ENCODE results near the gene RNF166.
"Not testable (repeated sequence)": the region's sequence is repeated elsewhere in the genome, so short reads cannot be mapped to it uniquely, and the experiment has no call there.

RNF166 gene

DNA sequence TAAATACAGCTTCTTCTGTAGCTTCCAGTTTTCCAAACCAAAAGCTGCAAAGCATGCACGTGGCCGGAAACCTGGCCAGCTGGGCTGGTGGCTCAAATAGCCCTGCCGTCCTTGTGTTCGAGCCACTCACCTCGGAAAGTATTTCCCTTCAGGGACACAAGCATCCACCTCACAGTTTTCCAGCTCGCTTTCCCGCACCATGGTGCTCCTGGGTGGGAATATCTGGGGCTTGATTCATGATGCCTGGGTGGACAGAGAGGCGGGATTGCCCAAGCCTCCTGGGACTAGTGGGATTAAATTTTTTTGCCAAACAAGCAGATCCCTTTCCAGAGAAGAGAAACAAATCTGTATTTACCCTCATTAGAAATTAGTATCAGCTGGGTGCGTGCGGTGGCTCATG, 36.2 kb downstream of the RNF166 start:
- DNase-seq, result no peak

GRCh38 chr16:88669493-88669892, 36.7 kb downstream of the RNF166 start:
- not testable (repeated sequence) for DNase-seq

DNA sequence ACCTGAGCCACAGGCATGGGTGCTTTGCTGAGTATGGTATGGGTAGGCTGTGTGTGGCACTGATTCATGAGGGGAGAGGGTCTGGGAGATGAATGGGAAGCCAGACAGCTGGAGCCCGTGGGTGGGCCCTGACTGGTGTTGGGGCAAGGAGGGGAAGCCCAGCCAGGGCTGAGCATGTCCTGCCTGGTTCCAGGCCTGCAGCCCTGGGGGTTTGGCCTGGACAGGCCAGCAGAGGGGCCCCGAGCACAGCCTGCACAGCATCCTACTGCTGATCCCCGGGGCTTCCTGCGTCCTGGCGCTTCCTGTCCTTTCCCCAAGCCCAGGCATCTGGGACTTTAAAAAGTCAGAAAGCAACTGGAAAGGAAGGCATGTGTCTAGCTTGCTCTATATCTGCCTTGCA, 38.7 kb downstream of the RNF166 start:
- DNase-seq, result no peak

DNA sequence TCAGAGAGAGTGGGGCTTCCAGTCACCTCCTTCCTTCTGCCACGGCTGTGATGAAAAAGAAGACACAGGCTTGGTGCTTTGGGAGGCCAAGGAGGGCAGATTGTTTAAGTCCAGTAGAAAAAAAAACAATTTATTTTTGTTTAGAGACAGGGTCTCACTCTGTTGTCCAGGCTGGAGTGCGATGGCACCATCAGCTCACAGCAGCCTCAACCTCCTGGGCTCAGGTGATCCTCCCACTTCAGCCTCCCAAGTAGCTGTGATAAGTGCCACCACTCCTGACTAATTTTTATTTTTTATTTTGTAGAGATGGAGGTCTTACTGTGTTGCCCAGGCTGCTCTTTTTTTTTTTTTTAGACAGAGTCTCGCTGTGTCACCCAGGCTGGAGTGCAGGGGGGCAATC, 40.6 kb downstream of the RNF166 start:
- DNase-seq, result no peak

- no peak for DNase-seq
Observed at GRCh38 chr16:88665148-88665547, 41.1 kb downstream of the RNF166 start.

DNA sequence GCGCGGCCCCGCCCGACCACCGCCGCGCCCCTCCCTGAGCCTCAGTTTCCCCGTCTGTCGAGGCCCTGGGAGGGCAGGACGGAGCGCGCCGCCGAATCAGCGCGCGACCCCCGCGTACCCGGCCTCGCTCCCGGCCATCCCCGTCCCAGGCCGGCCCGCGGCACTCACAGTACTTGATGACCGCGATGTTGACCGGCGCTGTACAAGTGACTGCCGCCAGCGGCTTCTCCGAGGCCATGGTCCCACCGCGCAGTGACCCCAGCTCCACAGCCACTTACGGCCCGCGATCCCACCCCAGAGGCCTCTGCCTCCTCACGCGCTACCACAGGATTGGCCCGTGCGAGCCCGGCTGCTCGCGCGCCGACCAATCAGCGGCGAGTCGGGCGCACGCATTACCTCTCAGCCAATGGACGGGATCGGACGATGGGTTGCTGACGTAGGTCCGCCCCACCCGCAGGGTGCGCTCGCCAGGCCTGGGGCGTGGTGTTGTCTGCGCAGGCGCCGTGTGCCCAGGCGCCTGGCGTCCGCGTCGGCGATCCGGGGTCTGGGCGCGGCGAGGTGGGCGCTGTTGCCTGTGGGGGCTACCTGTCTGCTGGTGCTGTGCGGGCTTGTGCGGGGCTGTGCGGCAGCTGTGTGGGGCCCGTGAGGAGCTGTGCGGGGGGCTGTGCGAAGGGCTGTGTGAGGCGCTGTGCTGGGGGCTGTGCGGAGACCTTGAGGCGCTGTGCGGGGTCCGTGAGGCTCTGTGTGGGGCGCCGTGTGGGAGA, 43.2 kb downstream of the RNF166 start, which contains the start of gene MVD:
TSS of gene MVD (minus strand) at position 249 of the 764 bp plus-strand sequence. CDS start at position 238, 11 bp downstream.
- peak; percentile 99 for DNase-seq

DNA sequence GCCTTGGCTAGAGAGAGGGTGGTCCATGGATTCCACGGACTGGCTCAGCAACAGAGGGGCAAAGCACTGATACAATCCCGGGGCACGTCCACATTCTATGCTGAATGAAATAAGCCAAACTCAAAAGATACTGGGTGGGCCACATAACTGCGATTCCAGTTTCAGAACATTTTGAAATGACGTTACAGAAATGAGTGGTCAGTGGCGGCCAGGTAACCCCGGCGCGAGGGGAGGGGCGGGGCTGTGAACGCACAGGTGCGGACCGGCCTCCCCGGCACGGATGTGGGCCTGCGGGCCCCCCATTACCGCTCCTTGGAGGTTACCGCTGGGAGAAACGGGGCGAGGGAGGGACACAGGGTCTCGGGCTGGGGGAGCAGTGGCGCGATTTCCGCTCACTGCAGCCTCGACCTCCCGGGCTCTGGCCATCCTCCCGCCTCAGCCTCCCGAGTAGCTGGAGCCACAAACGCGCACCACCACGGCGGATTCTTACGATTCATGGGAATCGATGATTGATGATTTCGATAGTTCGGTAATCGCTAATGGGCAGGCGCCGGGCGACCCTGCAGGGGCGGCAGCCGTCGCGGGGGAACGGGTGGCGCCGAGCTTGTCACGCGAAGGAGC, 43.9 kb downstream of the RNF166 start:
- DNase-seq, result no peak

DNA sequence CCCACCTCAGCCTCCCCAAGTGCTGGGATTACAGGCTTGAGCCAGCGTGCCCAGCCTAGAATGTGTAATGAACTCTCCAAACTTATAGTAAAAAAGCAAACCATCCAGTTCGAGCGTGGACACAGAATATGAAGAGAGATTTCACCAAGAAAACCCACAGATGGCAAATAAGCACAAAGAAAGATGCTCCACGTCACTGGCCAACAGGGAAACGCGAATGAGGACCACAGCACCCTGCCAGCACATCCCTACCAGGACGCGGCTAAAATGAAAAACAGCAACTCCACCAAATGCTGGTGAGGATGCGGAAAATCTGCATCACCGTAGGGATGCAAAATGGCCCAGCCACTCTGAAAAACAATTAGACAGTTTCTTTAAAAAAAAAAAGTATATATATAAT, 44.7 kb downstream of the RNF166 start:
- no peak for DNase-seq

DNA sequence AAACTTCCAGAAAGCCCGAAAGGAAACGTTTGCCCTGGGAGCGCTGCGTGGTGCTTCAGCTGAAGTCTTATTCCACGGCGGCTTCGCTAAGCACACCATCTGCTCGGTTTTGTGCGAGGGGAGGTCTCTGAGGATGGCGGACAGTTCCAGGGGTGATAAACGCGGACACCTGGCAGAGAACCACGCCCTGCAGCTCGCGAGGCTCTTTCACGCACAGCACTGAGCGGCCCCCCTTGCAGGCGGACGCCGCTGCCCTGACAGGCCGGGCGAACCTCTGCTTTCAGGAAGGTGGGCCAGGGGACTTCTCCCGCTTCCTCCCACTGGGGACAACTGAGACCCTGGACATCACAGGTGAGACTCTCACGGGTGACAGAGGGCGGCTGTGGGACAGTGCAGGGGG, 47.0 kb downstream of the RNF166 start:
- no peak for DNase-seq

DNA sequence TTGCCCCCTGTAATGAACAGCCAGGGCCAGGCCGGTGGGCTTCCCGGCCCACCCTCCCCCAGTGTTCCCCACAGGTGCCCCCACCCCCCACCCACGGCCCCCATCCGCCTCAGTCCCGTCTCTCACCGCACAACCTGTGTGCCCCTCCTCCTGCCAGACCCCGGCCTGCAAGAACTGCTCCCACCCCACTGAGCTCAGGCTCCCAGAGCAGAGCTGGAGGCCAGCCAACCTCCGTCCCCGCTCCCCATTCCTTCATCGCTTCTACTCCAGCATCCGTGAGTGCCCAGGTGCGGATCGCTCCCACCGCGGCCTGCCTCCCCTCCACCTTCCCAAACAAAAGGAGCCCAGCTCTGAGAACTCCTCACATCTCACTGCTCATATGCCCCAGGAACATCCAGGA, 47.5 kb downstream of the RNF166 start:
- DNase-seq, result no peak

DNA sequence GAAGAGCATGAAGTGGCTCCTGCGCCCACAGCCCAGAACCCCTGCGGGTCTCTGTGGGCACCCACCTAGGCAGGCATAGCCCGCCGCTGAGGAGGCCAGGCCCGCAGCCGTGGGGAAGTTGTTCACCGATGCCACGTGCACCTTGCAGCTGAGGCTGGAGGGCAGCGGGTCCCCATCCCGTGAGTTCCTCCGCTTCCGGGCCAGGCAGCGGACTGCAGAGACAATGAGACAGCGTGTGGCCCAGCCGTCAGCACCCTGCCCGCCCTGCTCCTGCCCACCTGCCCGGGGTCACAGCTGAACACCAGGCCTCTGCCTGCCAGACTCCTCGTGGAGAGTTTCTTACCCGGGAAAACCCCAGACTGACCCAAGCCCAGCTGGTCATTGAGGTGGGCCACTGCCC, 48.8 kb downstream of the RNF166 start:
- DNase-seq, result no peak

GRCh38 chr16:88656291-88656980, 49.8 kb downstream of the RNF166 start:
- DNase-seq, result no peak

- DNase-seq, result no peak
Observed at GRCh38 chr16:88655733-88656281, 50.4 kb downstream of the RNF166 start.

- no peak for DNase-seq
Observed at GRCh38 chr16:88655053-88655732, 51.0 kb downstream of the RNF166 start.

DNA sequence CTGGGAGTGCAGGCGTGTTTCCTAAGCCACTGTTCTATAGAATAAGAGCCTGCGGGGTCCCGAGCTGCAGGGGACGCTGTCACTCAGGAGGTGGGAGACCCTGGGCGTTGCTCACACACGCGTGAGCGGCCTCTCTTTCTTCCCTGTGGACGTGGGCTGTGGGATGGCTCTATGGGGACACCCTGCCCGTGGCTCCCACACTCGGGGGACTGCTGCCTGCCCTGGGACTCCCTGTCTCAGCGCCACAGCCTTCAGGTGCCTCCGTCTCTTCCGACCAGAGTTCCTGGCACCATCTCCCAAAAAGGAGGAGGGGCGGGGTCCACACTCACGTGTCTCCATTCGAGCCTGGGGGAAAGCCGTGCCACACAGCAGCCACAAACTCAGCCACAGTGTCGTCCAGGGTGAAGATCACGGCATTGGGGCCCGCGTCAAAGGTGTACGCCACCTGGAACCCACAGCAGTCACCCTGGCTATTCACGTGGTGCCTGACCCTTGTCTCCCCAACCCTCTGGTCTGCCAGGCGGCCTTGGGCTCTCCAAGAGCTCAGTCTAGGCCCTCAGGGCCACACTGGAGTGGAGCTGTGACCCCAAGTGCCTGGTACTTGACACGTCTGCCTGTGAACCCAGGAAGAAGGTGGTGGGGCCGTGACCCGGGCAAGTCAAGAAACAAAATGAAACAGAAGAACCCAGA, 51.7 kb downstream of the RNF166 start:
- no peak for DNase-seq

GRCh38 chr16:88653596-88654362, 52.4 kb downstream of the RNF166 start:
- DNase-seq, result no peak

DNA sequence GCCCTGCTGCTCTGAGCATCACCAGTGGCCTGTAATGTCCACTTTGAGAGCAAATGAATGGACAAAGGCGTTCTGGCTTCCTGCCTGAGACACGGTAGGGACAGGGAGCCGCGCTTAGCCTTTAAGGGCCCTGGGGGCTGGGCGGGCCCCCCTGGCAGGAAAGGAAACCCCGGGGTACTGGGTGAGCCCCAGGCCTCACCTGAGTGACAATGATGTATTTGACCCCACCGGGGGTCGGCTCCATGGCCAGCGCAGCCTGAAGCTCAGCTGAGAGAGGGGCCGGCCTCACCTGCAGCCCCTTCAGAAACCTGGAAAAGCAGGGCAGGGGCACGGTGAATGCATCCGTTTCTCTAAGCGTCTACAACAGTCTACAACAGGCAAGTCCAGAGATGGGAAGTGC, 53.1 kb downstream of the RNF166 start:
- DNase-seq, result no peak

DNA sequence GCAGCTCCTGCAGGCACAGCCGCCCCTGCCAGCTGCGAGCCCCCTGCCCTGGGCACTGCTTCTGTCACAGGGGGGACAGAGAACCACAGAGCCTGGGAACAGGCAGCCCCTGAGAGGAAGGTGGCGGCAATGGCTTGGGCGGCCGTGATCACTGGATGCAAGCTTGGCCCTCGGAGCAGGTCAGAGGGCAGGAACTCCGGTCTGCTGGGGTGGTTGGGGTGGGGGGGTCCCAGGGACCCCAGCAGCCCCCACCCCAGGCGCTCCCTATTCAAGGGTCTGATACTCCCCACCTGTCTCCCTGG, 53.5 kb downstream of the RNF166 start:
- DNase-seq, result no peak

DNA sequence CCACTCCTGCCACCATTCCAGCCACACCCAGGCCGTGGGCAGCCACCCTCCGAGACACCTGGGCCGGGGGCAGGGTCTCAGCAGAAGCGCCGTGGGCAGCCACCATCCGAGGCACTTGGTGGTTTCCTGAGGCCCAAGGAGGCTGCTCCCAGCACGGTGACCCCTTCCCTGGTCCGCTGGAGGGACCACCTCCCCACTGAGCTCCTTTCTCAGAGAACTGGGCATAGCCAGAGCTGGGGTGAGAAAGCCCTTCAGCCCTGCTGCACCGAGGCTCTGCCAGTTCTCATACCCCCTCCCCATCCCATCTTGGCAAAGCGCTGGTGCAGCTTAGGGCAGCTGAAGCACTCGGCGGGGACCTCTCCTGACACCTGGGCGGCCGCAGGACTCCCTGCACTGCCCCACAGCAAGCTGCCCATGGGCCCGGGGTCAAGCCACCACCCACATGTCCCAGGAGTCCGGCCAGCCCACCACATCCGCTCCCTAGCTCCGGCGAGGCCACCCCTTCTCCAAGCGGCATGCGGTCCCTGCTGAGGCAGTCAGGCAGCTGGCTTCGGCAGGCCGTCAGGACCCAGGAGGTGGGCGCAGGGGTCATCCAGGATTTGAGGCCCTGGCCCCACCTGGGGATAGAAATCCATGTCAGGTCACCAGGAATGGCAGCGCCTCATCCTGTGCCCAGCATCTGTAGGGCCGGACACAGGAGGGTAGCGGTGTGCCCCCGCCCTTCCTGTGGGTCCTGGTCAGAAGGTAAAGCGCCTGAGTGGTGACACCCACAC, 54.0 kb downstream of the RNF166 start:
- DNase-seq, result no peak

- peak; percentile 91 for DNase-seq
Observed at GRCh38 chr16:88651276-88651988, 54.8 kb downstream of the RNF166 start.
